WERI-Rb-1 (cell line): ENCODE data around the gene DDX25.

Experiments
- DNase-seq: peaks from one replicate; pipeline ENCODE4 v3.0.0-alpha.2; 2020
- H3K27ac ChIP-seq: fragments of 250-450 bp; sonication (Bioruptor Pico); 2 replicates; pipeline ENCODE4 v1.5.1; 2020; ENCODE audit warnings: mild to moderate bottlenecking, moderate library complexity
- H3K27me3 ChIP-seq: fragments of 250-450 bp; sonication (Bioruptor Pico); 2 replicates; pipeline ENCODE4 v1.5.1; 2021; ENCODE audit warnings: mild to moderate bottlenecking, low read depth, moderate library complexity; ENCODE audit not compliant: insufficient read depth, severe bottlenecking
- H3K36me3 ChIP-seq: fragments of 250-450 bp; sonication (Bioruptor Pico); 2 replicates; pipeline ENCODE4 v1.5.1; 2020; ENCODE audit warnings: mild to moderate bottlenecking, moderate library complexity
- H3K4me3 ChIP-seq: 2 replicates; pipeline ENCODE4 v1.5.1; 2011; ENCODE audit warnings: low read depth, mild to moderate bottlenecking, control low read depth, low read length
- H3K9me3 ChIP-seq: fragments of 250-450 bp; sonication (Bioruptor Pico); 2 replicates; pipeline ENCODE4 v1.5.1; 2021; ENCODE audit warnings: mild to moderate bottlenecking, moderate library complexity; ENCODE audit not compliant: severe bottlenecking
- TF ChIP-seq, protein P1 (sequence below): IDR thresholded peaks from 2 replicates; pipeline ENCODE4 v1.5.1; 2011; ENCODE audit warnings: low read depth, mild to moderate bottlenecking, control low read depth, inconsistent platforms, low read length

DDX25 gene

GRCh38 chr11:125923633-125924032 lies 19.3 kb downstream of the DDX25 start:
- H3K36me3 ChIP-seq = no peaks in the 10 kb centered on the region
- H3K27ac ChIP-seq = no peak overlapping the region
- H3K27me3 ChIP-seq = no peaks in the 10 kb centered on the region
- TF ChIP-seq, protein P1, sequence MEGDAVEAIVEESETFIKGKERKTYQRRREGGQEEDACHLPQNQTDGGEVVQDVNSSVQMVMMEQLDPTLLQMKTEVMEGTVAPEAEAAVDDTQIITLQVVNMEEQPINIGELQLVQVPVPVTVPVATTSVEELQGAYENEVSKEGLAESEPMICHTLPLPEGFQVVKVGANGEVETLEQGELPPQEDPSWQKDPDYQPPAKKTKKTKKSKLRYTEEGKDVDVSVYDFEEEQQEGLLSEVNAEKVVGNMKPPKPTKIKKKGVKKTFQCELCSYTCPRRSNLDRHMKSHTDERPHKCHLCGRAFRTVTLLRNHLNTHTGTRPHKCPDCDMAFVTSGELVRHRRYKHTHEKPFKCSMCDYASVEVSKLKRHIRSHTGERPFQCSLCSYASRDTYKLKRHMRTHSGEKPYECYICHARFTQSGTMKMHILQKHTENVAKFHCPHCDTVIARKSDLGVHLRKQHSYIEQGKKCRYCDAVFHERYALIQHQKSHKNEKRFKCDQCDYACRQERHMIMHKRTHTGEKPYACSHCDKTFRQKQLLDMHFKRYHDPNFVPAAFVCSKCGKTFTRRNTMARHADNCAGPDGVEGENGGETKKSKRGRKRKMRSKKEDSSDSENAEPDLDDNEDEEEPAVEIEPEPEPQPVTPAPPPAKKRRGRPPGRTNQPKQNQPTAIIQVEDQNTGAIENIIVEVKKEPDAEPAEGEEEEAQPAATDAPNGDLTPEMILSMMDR = no peak
- no peak for DNase-seq
- H3K4me3 ChIP-seq = no peak overlapping the region
- no peaks in the 10 kb centered on the region for H3K9me3 ChIP-seq

DNA sequence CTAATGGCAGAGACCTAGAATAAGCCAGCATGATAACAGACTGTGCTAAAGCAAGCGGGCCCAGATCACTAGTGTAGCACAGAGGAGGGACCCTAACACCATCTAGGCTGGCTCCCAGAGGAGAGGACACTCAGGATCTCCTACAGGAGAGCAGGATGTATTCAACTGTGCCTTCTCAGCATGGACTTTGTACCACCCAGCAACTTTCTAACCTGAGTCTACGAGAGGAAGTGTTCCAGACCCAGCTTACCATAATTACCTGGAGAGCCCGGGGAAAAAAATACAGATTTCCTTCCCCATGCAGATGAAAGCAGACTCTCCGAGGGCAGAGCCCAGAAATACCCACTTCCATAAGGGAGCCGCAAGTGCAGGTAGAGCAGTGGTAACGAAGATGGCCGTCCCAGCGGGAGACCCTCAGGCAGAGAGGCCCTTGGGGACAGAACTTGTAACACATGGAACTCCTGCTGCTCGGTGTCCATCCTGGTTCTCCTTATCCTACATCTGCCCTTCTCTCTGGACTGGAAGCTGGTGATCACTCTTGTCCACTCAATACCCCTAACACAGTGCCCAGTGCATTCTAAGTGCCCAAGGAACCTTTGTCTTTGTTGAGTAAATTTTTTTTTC lies 20.2 kb downstream of the DDX25 start:
- H3K4me3 ChIP-seq = no peak overlapping the region

DNA sequence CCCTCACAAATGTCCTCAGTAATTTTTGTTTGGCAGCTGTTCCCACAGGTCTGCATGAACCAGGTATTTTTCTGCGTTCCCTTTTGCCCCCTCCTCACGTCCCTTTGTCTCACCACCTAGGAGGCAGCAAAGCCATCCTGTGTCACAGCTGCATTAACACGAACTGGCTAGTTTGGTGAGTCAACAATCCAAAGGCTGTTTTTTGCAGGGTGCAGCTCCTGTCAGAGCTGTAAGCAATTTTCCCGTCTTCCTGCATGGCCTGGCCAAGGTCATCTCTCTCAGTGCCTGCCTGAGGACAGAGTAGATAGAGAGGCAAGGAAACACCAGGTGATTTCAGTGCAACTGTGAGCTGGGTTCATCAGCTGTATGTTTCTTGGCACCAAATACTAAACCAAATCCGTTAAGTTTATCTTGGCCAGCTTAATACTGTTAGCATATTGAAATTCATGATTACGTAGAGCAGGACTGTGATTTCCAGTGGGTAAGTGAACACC lies 21.0 kb downstream of the DDX25 start:
- Histone ChIP-seq H3K9me3 (no peaks in the 10 kb centered on the region), H3K27ac (no peak overlapping the region), H3K27me3 (no peaks in the 10 kb centered on the region), H3K36me3 (no peaks in the 10 kb centered on the region), H3K4me3 (no peak overlapping the region)
- no peak for DNase-seq
- TF ChIP-seq, protein P1 = no peak

More for the DNA sequence above, 20.2 kb downstream of the DDX25 start:
- Histone ChIP-seq H3K27ac (no peak overlapping the region), H3K36me3 (no peaks in the 10 kb centered on the region), H3K9me3 (no peaks in the 10 kb centered on the region), H3K27me3 (no peaks in the 10 kb centered on the region)
- TF ChIP-seq, protein P1 = no peak
- DNase-seq = no peak

- Histone ChIP-seq H3K27ac (no peak overlapping the region), H3K27me3 (no peaks in the 10 kb centered on the region), H3K36me3 (no peaks in the 10 kb centered on the region), H3K9me3 (no peaks in the 10 kb centered on the region), H3K4me3 (no peak overlapping the region)
- no peak for DNase-seq
- TF ChIP-seq, protein P1 = no peak
Measured at GRCh38 chr11:125925804-125926203, 21.5 kb downstream of the DDX25 start.

DNA sequence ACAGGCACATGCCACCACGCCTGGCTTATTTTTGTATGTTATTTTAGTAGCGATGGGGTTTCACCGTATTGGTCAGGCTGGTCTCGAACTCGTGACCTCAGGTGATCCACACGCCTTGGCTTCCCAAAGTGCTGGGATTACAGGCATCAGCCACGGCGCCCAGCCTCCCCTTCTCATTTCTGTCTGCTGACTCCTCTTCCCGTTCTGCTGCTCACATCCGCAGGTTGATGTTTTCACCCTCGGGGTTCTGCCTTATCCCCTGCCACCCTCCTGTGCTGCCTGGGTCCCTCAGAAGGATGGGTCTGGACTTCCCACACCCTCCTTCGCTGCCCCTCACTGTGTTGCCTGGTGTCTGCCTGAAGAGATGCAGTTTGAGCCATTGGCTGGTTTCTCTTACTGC lies 22.4 kb downstream of the DDX25 start:
- Histone ChIP-seq H3K9me3 (no peaks in the 10 kb centered on the region), H3K27ac (no peak overlapping the region), H3K36me3 (no peaks in the 10 kb centered on the region), H3K27me3 (no peaks in the 10 kb centered on the region), H3K4me3 (no peak overlapping the region)
- TF ChIP-seq, protein P1 = no peak
- DNase-seq = no peak
